Coronary artery (tissue), 2 donors: ENCODE results near the gene POSTN.
"Not testable (repeated sequence)": the region's sequence is repeated elsewhere in the genome, so short reads cannot be mapped to it uniquely, and the experiment has no call there.

Source experiments
- DNase-seq: peaks from one replicate; pipeline ENCODE4 v3.0.0-alpha.2; 2017; ENCODE audit warnings: low spot score
- H3K27ac ChIP-seq, 2 donors: fragments of 200-600 bp; sonication (generic); one replicate each; pipeline ENCODE4 v1.5.1; 2016 to 2019
- H3K4me3 ChIP-seq: fragments of 200-600 bp; sonication (generic); 2 replicates; pipeline ENCODE4 v1.5.1; 2016; ENCODE audit warnings: mild to moderate bottlenecking, moderate library complexity
- CTCF ChIP-seq: fragments of 200-600 bp; sonication (generic); IDR thresholded peaks from one replicate; pipeline ENCODE4 v1.5.1; 2019; ENCODE audit warnings: antibody characterized with exemption

Gene POSTN

GRCh38 chr13:37597477-37598025 lies 1.0 kb downstream of the POSTN start:
- no peak for TF ChIP-seq CTCF
- no peak for DNase-seq
- peak overlapping the region; percentile 51 for H3K4me3 ChIP-seq
- peak overlapping the region in 1 of 2 donors; percentile 34 for H3K27ac ChIP-seq

- no peak for DNase-seq
- Histone ChIP-seq H3K27ac (peak overlapping the region in 1 of 2 donors; percentile 34), H3K4me3 (peak overlapping the region; percentile 51)
- TF ChIP-seq CTCF = no peak
These were observed 1.8 kb downstream of the POSTN start for GRCh38 chr13:37596805-37597204.

- TF ChIP-seq CTCF = no peak
- Histone ChIP-seq H3K4me3 (peak overlapping the region; percentile 26), H3K27ac (no peak overlapping the region)
- DNase-seq = no peak
These were observed 3.4 kb downstream of the POSTN start for GRCh38 chr13:37595162-37595561.

GRCh38 chr13:37594550-37594949 lies 4.0 kb downstream of the POSTN start:
- no peak overlapping the region for H3K4me3 ChIP-seq
- TF ChIP-seq CTCF = no peak
- no peak overlapping the region for H3K27ac ChIP-seq
- no peak for DNase-seq

- not testable (repeated sequence) for H3K4me3 ChIP-seq, DNase-seq, H3K27ac ChIP-seq
These were observed 9.2 kb downstream of the POSTN start for GRCh38 chr13:37589381-37589780.

DNA sequence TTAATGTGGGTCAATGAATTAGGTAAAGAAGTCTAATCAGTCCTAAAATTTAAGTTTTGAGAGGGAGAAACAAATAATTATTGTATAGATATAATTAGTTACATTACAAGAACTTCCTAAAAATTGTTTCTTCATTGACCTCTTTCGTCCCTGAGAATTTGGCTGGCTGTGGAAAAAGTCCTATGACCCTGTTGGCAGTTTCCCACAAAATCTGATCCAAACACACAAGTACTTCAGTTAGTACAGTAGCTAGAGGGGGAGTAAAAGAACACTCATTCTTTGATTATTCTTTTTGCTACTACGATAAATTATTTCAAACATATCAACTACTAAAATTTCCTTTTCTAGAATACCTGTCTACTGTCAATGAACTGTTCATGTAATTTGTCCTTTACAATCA lies 11.3 kb downstream of the POSTN start:
- no peak for TF ChIP-seq CTCF
- Histone ChIP-seq H3K27ac (no peak overlapping the region), H3K4me3 (no peak overlapping the region)
- no peak for DNase-seq

- TF ChIP-seq CTCF = no peak
- Histone ChIP-seq H3K4me3 (no peak overlapping the region), H3K27ac (no peak overlapping the region)
- no peak for DNase-seq
These were observed 12.4 kb downstream of the POSTN start for GRCh38 chr13:37586164-37586563.

DNA sequence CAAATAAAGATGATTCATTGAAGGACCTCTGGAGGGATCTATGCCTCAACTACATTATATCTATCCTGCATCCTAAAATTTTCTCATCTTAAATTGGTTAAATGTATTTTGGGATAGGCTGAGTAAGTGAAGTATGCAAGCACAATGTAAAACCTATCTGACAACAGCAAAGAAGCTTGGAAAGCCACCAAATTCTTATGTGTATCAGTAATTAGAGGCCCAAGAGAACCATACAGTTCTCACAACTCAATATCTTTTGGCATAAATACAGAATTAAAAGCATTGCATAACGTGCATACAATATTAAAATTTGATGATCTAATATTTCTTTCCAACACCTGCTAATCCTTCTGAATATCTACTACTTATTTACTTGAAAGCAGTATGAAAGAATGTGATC lies 13.0 kb downstream of the POSTN start:
- TF ChIP-seq CTCF = no peak
- no peak for DNase-seq
- Histone ChIP-seq H3K27ac (no peak overlapping the region), H3K4me3 (no peak overlapping the region)
